Natural killer cell (primary cell): ENCODE results near the gene GJE1. TPM values are rescaled to one million over a fixed set of nuclear protein-coding genes. Genes with fewer than 3 reads are reported as not detected.

Source experiments
- ATAC-seq, 3 donors: fragments of 150-1000 bp in 2 of 3; fragments of 200-7000 bp in 1 of 3; cut with Tn5 transposase; 1 replicate in 1 of 3; 2 replicates in 2 of 3; pipeline ENCODE4 v1.10.0; 2021; ENCODE audit warnings: mild to moderate bottlenecking in 2 of 3, moderate library complexity in 2 of 3
- DNase-seq, 2 donors: peaks; one replicate each; pipeline versions ENCODE4 v3.0.0 to v3.0.0-alpha.2; 2013 to 2021; ENCODE audit warnings: mixed read lengths in 1 of 2
- H3K27ac ChIP-seq: one replicate; pipeline ENCODE4 v1.5.1; 2013; ENCODE audit warnings: mild to moderate bottlenecking, low read length
- H3K27me3 ChIP-seq: one replicate; pipeline ENCODE4 v1.6.1; 2013; ENCODE audit warnings: low read length; ENCODE audit not compliant: control insufficient read depth, insufficient read depth
- H3K36me3 ChIP-seq: one replicate; pipeline ENCODE4 v1.6.1; 2013; ENCODE audit warnings: low read length; ENCODE audit not compliant: control insufficient read depth, insufficient read depth
- H3K4me1 ChIP-seq: one replicate; pipeline ENCODE4 v1.6.1; 2013; ENCODE audit warnings: low read length; ENCODE audit not compliant: control insufficient read depth, insufficient read depth
- H3K4me3 ChIP-seq: one replicate; pipeline ENCODE4 v1.5.1; 2013; ENCODE audit warnings: low read length
- H3K9me3 ChIP-seq: one replicate; pipeline ENCODE4 v1.6.1; 2013; ENCODE audit warnings: low read length; ENCODE audit not compliant: control insufficient read depth, insufficient read depth
- H3K27ac Mint-ChIP-seq, 2 donors: one replicate each; pipeline ENCODE4 v1.8.0; 2022; ENCODE audit warnings: mild to moderate bottlenecking in 2 of 2, mixed read lengths in 2 of 2, moderate library complexity in 1 of 2
- H3K27me3 Mint-ChIP-seq, 2 donors: one replicate each; pipeline ENCODE4 v1.8.0; 2022; ENCODE audit warnings: low read depth in 2 of 2, mixed read lengths in 2 of 2
- H3K36me3 Mint-ChIP-seq: one replicate; pipeline ENCODE4 v1.8.0; 2022; ENCODE audit warnings: mixed read lengths
- H3K4me1 Mint-ChIP-seq, 2 donors: one replicate each; pipeline ENCODE4 v1.8.0; 2022; ENCODE audit warnings: mixed read lengths in 2 of 2
- H3K4me3 Mint-ChIP-seq: one replicate; pipeline ENCODE4 v1.8.0; 2022; ENCODE audit warnings: mild to moderate bottlenecking, moderate library complexity, mixed read lengths
- H3K9me3 Mint-ChIP-seq, 2 donors: one replicate each; pipeline ENCODE4 v1.8.0; 2022; ENCODE audit warnings: mixed read lengths in 2 of 2
- CTCF ChIP-seq: fragments of 200-600 bp; IDR thresholded peaks from one replicate; pipeline ENCODE4 v1.8.0; 2022; ENCODE audit warnings: antibody characterized with exemption
- WGBS: methylation state at CpG from one replicate; pipeline ENCODE4 v1.1.7; 2013; ENCODE audit warnings: missing lambda C conversion rate; ENCODE audit not compliant: insufficient coverage; 5-methylcytosine and 5-hydroxymethylcytosine counted together
- intact Hi-C: fragments of 100-400 bp; cut with micrococcal nuclease; formaldehyde crosslinking; loops from one replicate; pipeline ENCODE4 v1.14.2; 2022
- total RNA-seq, 4 donors: library from RNA; stranded (reverse); fragments of 120-200 nt in 1 of 4; gene quantifications; one replicate each; pipeline versions ENCODE4 v1.2.3 to v1.2.4, GENCODE V29; 2013 to 2022

GJE1 gene
- total RNA-seq, 3 donors from 2014 or later (not counting 1 experiment from before 2014, with no cell fraction given): not detected

- 93% methylated on average over 1 of the region's 1 CpG for whole genome bisulfite sequencing
- Histone ChIP-seq H3K36me3 (peaks cover 15% of the 10 kb centered on the region), H3K4me3 (no peak overlapping the region), H3K4me1 (no peaks in the 10 kb centered on the region), H3K27me3 (no peaks in the 10 kb centered on the region), H3K9me3 (no peaks in the 10 kb centered on the region), H3K27ac (no peak overlapping the region)
- Mint-ChIP-seq H3K4me3 (no peak overlapping the region), H3K27ac (no peak overlapping the region), H3K9me3 (no peaks in the 10 kb centered on the region), H3K36me3 (peaks cover 9% of the 10 kb centered on the region), H3K4me1 (peaks cover 41 to 44% of the 10 kb centered on the region in 2 donors), H3K27me3 (no peaks in the 10 kb centered on the region)
- intact Hi-C loops: no loop called here
- TF ChIP-seq CTCF: no peak
- DNase-seq: no peak
- no peak for ATAC-seq
Observed at GRCh38 chr6:142162780-142163179, 30.1 kb downstream of the GJE1 start.

- Histone ChIP-seq H3K4me1 (no peaks in the 10 kb centered on the region), H3K36me3 (peaks cover 22% of the 10 kb centered on the region), H3K4me3 (no peak overlapping the region), H3K27ac (no peak overlapping the region), H3K27me3 (no peaks in the 10 kb centered on the region), H3K9me3 (no peaks in the 10 kb centered on the region)
- no peak for DNase-seq
- Mint-ChIP-seq H3K9me3 (no peaks in the 10 kb centered on the region), H3K36me3 (peaks cover 10% of the 10 kb centered on the region), H3K27ac (peak overlapping the region in 1 of 2 donors; percentile 22), H3K27me3 (no peaks in the 10 kb centered on the region), H3K4me1 (peaks cover 31 to 34% of the 10 kb centered on the region in 2 donors), H3K4me3 (no peak overlapping the region)
- 100% methylated on average over 4 of the region's 4 CpGs for WGBS
- intact Hi-C loops: no loop called here
- ATAC-seq: no peak
- TF ChIP-seq CTCF: no peak
Observed at GRCh38 chr6:142165227-142165626, 32.5 kb downstream of the GJE1 start.

- H3K4me1 ChIP-seq: no peaks in the 10 kb centered on the region
- Mint-ChIP-seq H3K4me1 (peaks cover 24 to 27% of the 10 kb centered on the region in 2 donors), H3K9me3 (no peaks in the 10 kb centered on the region), H3K36me3 (peaks cover 10% of the 10 kb centered on the region), H3K27me3 (no peaks in the 10 kb centered on the region), H3K4me3 (no peak overlapping the region), H3K27ac (peak overlapping the region in 1 of 2 donors; percentile 65)
- H3K9me3 ChIP-seq: no peaks in the 10 kb centered on the region
- intact Hi-C loops: no loop called here
- H3K36me3 ChIP-seq: peaks cover 36% of the 10 kb centered on the region
- H3K4me3 ChIP-seq: no peak overlapping the region
- no peaks in the 10 kb centered on the region for H3K27me3 ChIP-seq
- H3K27ac ChIP-seq: no peak overlapping the region
- no peak for TF ChIP-seq CTCF
- ATAC-seq: no peak
- DNase-seq: no peak
- WGBS: 100% methylated on average over 1 of the region's 3 CpGs
Observed at GRCh38 chr6:142167071-142167470, 34.3 kb downstream of the GJE1 start.

- ATAC-seq (no peak), DNase-seq (no peak)
- Histone ChIP-seq H3K27ac (no peak overlapping the region), H3K4me3 (no peak overlapping the region), H3K27me3 (no peaks in the 10 kb centered on the region), H3K9me3 (no peaks in the 10 kb centered on the region), H3K4me1 (no peaks in the 10 kb centered on the region), H3K36me3 (peaks cover 40% of the 10 kb centered on the region)
- H3K4me1 Mint-ChIP-seq: peaks cover 21 to 23% of the 10 kb centered on the region in 2 donors
- no peaks in the 10 kb centered on the region for H3K27me3 Mint-ChIP-seq
- no peaks in the 10 kb centered on the region for H3K9me3 Mint-ChIP-seq
- 97% methylated on average over 2 of the region's 2 CpGs for WGBS
- intact Hi-C loops: no loop called here
- no peak for TF ChIP-seq CTCF
- peaks cover 13% of the 10 kb centered on the region for H3K36me3 Mint-ChIP-seq
- peak overlapping the region in 1 of 2 donors; percentile 65 for H3K27ac Mint-ChIP-seq
- no peak overlapping the region for H3K4me3 Mint-ChIP-seq
Observed at GRCh38 chr6:142167486-142167885, 34.8 kb downstream of the GJE1 start.
